ENCODE data around the gene EEF2. TPM values are rescaled to one million over a fixed set of nuclear protein-coding genes. Genes with fewer than 3 reads are reported as not detected.
A peak's percentile ranks its signal among the peaks of the same experiment; 100 is the strongest.

EEF2 gene
- total RNA-seq, 1 experiment from 2014 or later: 2,150 TPM

- peak; percentile 76 for DNase-seq (ENCODE audit: low read depth)
Observed at GRCh38 chr19:3986260-3987041, 1.2 kb upstream of the EEF2 start.

DNA sequence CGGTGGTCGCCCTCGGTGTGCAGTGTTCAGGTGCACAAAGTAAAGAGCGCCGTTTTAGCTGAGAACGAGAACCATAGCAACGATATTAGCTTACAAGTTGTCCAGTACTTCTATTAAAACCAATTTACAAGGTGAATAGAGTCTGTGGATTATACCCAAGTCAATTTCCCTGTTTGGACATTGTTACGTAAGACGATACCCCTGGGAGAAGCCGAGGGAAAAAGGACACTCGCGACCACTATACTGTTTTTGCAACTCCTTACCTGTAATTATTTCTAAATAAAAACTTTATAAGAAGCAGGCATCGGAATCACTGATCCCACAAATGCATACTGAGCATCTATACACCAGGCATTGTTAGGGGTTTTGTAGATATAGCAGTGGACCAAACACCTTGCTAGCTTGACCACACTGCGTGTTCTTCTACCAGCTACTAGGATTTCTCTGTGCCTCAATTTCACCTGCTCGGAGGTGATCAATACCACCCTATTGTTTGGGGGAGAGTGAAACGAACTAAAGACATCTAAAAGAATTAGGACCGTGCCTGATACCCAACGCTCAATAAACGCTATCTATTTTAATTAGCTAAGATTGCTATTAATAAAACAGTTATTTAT is 488 bp upstream of the EEF2 start:
- no peak for DNase-seq (ENCODE audit: low read depth)

DNA sequence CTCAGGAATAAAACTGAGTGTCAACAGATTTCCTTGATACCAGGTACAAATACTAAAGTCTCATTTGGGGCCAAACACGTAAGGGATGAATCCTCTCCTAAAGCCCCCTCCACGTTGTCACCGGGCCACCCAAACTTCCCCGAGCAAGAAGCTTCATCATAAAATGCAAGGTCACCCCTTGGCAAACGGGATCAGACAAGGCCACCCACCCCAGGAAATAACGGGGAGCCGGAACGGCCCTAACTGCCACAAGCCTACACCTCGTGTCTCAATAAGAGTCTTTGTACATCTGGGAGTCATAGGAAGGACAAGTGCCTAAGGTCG is 717 bp downstream of the EEF2 start:
- DNase-seq (ENCODE audit: low read depth): no peak

- DNase-seq (ENCODE audit: low read depth): peak; percentile 57
Observed at GRCh38 chr19:3983936-3984583, 1.2 kb downstream of the EEF2 start.

GRCh38 chr19:3983542-3983914 is 1.7 kb downstream of the EEF2 start:
- DNase-seq (ENCODE audit: low read depth): no peak

GRCh38 chr19:3982701-3983541 is 2.3 kb downstream of the EEF2 start:
- peak; percentile 62 for DNase-seq (ENCODE audit: low read depth)

DNA sequence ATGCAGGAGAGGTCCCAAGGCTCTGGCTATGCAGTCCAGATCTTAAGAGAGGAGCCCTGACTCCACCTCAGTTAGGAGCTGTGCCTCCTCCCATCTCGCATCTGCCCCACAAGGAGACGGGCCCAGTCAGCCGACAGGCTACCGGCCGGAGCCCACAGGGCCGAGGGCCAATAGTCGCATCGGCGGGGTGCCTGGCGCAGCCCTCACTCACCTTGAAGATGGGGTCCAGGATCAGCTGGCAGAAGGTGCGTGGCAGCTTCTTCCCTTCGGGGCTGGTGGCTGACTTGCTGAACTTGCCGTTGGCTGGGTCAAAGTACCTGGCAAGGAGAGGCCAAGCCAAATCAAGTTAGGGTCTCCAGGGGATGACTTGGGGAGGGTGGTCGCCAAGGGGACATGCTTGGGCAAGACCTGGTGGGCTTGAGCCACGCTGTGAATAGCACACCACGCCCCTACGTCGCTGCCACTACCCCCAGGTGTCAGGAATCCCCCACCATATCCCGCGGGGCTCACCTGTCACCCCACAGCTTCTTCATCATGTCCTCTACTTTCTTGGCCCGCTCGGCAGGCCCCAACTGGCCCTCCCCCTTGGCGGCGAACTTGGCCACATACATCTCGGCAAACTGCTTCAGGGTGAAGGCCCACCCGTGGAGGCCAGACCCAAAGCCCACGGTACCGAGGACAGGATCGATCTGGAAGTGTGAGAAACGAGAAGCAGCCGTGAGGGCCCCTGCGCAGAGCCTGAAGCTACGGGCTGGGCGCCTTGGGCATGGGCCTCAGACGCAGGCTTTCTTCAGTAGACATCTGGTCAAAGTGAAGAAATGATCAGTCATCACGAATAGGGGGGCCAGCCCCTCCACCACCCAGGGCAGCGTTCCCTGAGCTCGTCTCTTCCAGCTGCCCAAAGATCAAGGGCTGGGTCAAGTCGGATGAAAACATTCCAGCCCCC is 3.3 kb downstream of the EEF2 start:
- DNase-seq (ENCODE audit: low read depth): no peak

- no peak for DNase-seq (ENCODE audit: low read depth)
Observed at GRCh38 chr19:3981373-3981735, 3.9 kb downstream of the EEF2 start.

GRCh38 chr19:3980353-3981251 is 4.7 kb downstream of the EEF2 start:
- DNase-seq (ENCODE audit: low read depth): no peak

DNA sequence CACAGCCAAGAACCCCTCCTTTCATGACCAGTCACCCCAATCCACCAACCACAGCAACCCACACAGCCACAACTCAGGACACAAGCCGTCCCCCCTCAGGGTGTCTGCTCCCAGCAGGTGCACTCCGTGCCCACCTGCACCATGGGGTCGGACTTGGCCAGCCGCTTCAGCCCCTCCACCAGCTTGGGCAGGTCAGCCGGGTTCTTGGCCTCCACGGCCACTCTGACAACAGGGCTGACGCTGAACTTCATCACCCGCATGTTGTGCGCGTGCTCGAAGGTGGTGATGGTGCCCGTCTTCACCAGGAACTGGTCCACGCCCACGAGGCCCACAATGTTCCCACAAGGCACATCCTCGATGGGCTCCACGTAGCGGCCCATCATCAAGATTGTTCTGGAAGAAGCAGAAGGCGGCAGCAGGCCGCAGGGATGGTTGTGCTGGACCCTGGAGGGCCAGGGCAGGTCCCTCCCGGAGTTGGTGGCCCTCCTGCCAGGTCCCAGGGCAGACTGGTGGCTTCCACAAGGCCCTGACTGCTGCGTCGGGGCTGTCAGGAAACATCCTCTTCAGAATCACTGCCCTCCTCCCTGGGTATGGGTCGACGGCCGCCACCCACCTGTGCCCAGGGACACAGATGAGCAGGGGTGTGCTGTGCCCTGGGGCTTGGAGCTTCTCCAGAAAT is 5.5 kb downstream of the EEF2 start:
- DNase-seq (ENCODE audit: low read depth): no peak

GRCh38 chr19:3979289-3979673 is 6.0 kb downstream of the EEF2 start:
- DNase-seq (ENCODE audit: low read depth): no peak

DNA sequence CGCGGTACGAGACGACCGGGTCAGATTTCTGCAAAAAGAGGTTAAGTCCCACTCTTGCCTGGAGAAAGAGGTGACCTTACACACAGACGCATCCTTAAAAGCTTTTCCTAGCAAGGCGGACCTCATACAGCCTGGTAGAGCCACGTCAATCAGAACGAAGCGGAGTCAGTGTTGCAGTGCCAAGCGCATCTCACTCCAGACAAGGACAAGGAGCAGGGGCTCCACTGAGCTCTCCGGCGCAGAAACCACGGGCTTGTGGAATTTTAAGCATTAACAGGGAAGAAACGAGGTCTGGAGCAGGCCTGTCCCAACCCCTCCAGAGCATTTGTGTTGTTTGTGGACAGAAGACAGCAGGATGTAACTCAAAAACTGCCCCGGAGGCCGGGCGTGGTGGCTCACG is 7.1 kb downstream of the EEF2 start:
- DNase-seq (ENCODE audit: low read depth): no peak

- DNase-seq (ENCODE audit: low read depth): no peak
Observed at GRCh38 chr19:3977242-3978143, 7.8 kb downstream of the EEF2 start.

DNA sequence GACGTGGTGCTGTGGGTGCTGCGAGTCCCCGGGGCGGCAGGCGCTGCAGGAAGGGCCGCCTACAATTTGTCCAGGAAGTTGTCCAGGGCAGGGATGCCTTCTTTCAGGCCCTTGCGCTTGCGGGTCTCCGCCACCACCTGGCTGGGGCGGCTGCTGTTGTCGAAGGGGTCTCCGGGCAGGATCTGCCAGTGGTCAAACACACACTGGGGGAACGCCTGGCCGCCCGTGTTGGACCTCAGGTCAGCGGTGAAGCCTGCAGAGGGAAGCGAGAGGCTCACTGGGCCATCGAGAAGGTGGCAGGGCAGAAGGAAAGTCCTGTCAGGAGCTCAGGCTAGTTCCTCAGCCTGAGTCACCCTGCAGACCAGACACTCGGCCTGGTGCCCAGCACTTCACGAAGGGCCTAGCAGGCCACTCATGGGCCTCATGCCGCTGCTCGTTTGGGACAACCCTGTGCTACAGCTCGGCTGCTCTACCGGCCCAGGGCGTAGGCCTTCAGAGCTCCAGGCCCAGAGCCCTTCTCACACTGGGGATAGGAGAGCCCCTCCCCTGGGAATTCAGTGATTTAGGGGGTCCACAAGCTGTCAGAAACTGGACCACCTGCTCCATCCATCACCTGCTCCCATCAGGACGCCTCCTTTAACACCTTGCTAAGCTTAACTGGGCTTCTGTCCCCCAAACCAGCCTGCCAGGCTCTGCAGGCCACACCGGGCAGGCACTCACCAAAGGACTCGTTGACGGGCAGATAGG is 8.6 kb downstream of the EEF2 start:
- DNase-seq (ENCODE audit: low read depth): peak; percentile 81

DNA sequence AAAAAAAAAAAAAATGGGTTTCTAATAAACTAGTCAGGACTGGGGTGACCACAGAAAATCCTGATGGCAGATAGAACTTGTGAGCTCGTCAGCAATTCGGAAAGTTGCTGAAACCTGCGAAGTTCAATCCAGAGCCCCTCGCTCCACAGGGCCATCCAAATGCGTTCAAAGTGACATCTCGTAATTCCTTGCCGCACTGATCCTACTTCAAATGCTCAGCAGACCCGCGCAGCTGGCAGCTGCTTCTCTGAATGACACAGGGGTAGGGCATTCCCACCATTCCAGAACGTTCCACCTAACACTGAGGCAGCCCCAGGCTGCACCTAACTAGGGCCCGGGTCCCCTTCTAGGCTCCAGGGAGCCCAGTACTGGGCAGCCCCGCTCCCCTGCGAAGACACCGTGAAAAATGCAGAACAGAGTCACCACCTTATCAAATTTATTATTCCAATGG is 9.6 kb downstream of the EEF2 start:
- no peak for DNase-seq (ENCODE audit: low read depth)

DNA sequence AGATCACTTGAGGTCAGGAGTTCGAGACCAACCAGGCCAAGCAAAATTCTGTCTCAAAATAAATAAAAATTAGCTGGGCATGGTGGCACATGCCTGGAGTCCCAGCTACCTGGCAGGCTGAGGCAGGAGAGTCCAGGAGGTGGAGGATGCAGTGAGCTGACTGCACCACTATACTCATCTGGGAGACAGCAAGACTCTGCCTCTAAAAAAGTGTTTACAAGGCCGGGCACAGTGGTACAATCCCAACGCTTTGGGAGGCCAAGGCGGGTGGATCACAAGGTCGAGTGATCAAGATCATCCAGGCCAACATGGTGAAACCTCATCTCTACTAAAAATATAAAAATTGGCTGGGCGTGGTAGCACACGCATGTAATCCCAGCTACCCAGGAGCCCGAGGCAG is 10.1 kb downstream of the EEF2 start:
- DNase-seq (ENCODE audit: low read depth): no peak

DNA sequence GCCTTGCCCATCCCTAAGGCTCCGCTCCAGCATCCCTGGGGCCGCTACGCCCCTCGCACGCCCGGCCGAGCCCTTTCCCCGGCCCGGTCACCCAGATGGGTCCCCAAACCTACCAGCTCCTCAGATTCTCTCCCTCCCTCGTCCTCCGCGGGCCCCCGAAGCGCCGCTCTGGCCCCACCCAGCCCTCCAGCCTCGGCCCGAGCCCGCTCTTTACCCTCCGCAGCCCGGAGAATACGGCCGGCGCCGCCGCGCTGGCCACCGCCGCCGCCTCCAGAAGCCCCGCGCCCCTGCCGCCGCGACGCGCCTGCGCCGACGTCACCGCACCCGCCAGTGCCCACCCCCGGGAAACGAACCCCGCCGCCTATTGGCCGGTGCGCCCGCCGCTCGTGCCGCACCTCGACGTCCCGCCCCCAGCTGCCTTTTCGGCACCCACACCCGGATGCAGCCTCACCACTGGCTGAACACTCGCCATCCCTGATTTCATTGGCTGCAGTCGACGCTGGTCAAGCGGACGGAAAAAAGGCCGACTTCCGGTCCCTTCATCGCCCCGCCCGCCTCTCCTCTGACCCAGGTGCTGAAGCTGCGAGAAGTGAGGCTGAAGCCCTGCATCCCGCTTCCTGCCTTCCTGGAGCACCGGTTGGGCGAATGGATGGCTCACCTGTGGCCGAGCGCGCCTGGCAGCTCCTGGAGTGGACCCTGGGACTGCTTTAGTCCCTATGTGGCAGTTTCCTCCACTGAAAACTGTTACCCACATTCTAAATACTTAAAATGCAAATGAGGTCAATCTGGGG is 14.3 kb downstream of the EEF2 start, which contains the start of gene DAPK3:
DAPK3 (minus strand) TSS at position 292 of the 791 bp plus-strand sequence. CDS start 1,364 bp downstream, outside the sequence.
- DNase-seq (ENCODE audit: low read depth): peak; percentile 96

All from LHCN-M2 (cell line).